Stomach (tissue), 4 donors: Measurements from ENCODE around the gene PLCD1.

Source experiments
- CTCF ChIP-seq, 7 experiments: fragments of 450-650 bp in 4 of 7; fragments of 200-600 bp in 3 of 7; sonication (generic) in 3 of 7; IDR thresholded peaks; one replicate each; pipeline ENCODE4 v1.5.1; 2016 to 2019; ENCODE audit warnings: antibody characterized with exemption in 7 of 7, control low read depth in 2 of 7, mild to moderate bottlenecking in 1 of 7
- POLR2AphosphoS5 ChIP-seq, 3 donors: sonication (generic); formaldehyde crosslinking; IDR thresholded peaks; one replicate each; pipeline ENCODE4 v1.6.1; 2016; ENCODE audit warnings: antibody characterized with exemption in 3 of 3

- TF ChIP-seq POLR2AphosphoS5 (IDR thresholded peaks at IDR 0.05) (no peak), CTCF (IDR thresholded peaks at IDR 0.05) (no peak)
These were observed 64.7 kb downstream of the PLCD1 start for GRCh38 chr3:37964716-37965115.
